Pancreas (tissue), 10 donors: ENCODE results near the gene COL6A1. TPM values are rescaled to one million over a fixed set of nuclear protein-coding genes. Genes with fewer than 3 reads are reported as not detected.

Experiments used
- ATAC-seq, 4 donors: fragments of 200-7000 bp; cut with Tn5 transposase; one replicate each; pipeline versions ENCODE4 v1.8.0 to v1.9.1; 2020; ENCODE audit warnings: mild to moderate bottlenecking in 4 of 4, moderate library complexity in 4 of 4
- DNase-seq, 6 donors: peaks; one replicate each; pipeline ENCODE4 v3.0.0-alpha.2; 2020
- FAIRE-seq: peaks from 2 replicates; lab custom pipeline; 2012; peaks lifted over from hg19 to GRCh38; lab: Jason Lieb, UNC
- H3K27ac ChIP-seq, 4 donors: fragments of 200-600 bp; sonication (generic); 1 replicate in 3 of 4; 2 replicates in 1 of 4; pipeline versions ENCODE4 v1.5.0 to v1.8.0; 2020
- H3K27me3 ChIP-seq, 4 donors: fragments of 200-600 bp; one replicate each; pipeline ENCODE4 v1.8.0; 2021
- H3K36me3 ChIP-seq, 3 donors: fragments of 200-600 bp; sonication (generic) in 1 of 3; one replicate each; pipeline versions ENCODE4 v1.5.0 to v1.8.0; 2020 to 2021
- H3K4me1 ChIP-seq, 3 donors: fragments of 200-600 bp; one replicate each; pipeline ENCODE4 v1.8.0; 2021
- H3K4me3 ChIP-seq, 4 donors: fragments of 200-600 bp; sonication (generic) in 2 of 4; one replicate each; pipeline versions ENCODE4 v1.5.0 to v1.8.0; 2020 to 2021
- H3K9me3 ChIP-seq, 4 donors: fragments of 200-600 bp; one replicate each; pipeline ENCODE4 v1.8.0; 2021
- CTCF ChIP-seq, 4 donors: fragments of 200-600 bp; sonication (generic) in 3 of 4; IDR thresholded peaks; one replicate each; pipeline versions ENCODE4 v1.5.0 to v1.8.0; 2021; ENCODE audit warnings: antibody characterized with exemption in 4 of 4
- WGBS, 2 donors: extraction: QIAGEN DNeasy Blood & Tissue Kit; methylation state at CpG; one replicate each; pipeline ENCODE4 v1.1.7; 2013; 5-methylcytosine and 5-hydroxymethylcytosine counted together
- intact Hi-C, 3 donors: fragments of 100-400 bp; cut with DNase I; formaldehyde crosslinking; loops; one replicate each; pipeline versions ENCODE4 v1.11.1 to v1.14.2; 2022
- polyA plus RNA-seq, 2 donors: library from polyadenylated mRNA; stranded (reverse); fragments of 200-250 nt; gene quantifications; one replicate each; pipeline ENCODE4 v1.2.3, GENCODE V29; 2013
- total RNA-seq, 6 donors: library from RNA; stranded (reverse); fragmentation: NEBNext Ultra II Directional in 4 of 6; extraction: Animal tissue kit (Norgen Biotek cat#: 25700) in 4 of 6; gene quantifications; one replicate each; pipeline versions ENCODE4 v1.2.1 to v1.2.4, GENCODE V29; 2021 to 2023
- donor health status: healthy with polysubstance abuse.
- donor health status: DM: no; HTN: no; CAD: no; lungs with moderate emphysema.
- donor health status: DM: no; HTN: no; CAD: no.
- donor health status: control.
- donor health status: control.
- donor health status: Bipolar disorder and iron deficiency.
- donor health status: DM: yes; HTN: yes; CAD: no.
- donor health status: DM: no; HTN: no; CAD: no.
- donor health status: DM: no; HTN: no; CAD: no.
- donor health status: DM: yes; HTN: yes; CAD: no.

The COL6A1 gene
- total and polyA plus RNA-seq, 8 donors = 22.9 to 131 (median 61.2) TPM

- H3K27ac ChIP-seq = no peak overlapping the region
- peak in 1 of 6 donors; percentile 52 for DNase-seq
- no peaks in the 10 kb centered on the region for H3K9me3 ChIP-seq
- 57 to 72% methylated on average over 16 to 20 of the region's 20 CpGs for WGBS, 2 donors
- no peak for FAIRE-seq
- no peak for ATAC-seq
- no peaks in the 10 kb centered on the region for H3K4me1 ChIP-seq
- H3K36me3 ChIP-seq = no peaks in the 10 kb centered on the region
- TF ChIP-seq CTCF (IDR thresholded peaks at IDR 0.05) = no peak
- no peak overlapping the region for H3K4me3 ChIP-seq
- intact Hi-C loops = no loop called here
- H3K27me3 ChIP-seq = no peaks in the 10 kb centered on the region
These were observed 38.6 kb upstream of the COL6A1 start for GRCh38 chr21:45942755-45943629.

- ATAC-seq = no peak
- no peaks in the 10 kb centered on the region for H3K27me3 ChIP-seq
- intact Hi-C loops = no loop called here
- no peaks in the 10 kb centered on the region for H3K36me3 ChIP-seq
- H3K4me3 ChIP-seq = no peak overlapping the region
- H3K9me3 ChIP-seq = no peaks in the 10 kb centered on the region
- H3K4me1 ChIP-seq = no peaks in the 10 kb centered on the region
- no peak for DNase-seq
- no peak for FAIRE-seq
- WGBS, 2 donors = 74% methylated on average over 7 to 8 of the region's 8 CpGs
- no peak for TF ChIP-seq CTCF (IDR thresholded peaks at IDR 0.05)
- H3K27ac ChIP-seq = no peak overlapping the region
These were observed 37.7 kb upstream of the COL6A1 start for GRCh38 chr21:45943630-45944540.

- H3K4me3 ChIP-seq = no peak overlapping the region
- 68 to 71% methylated on average over 14 of the region's 14 CpGs for WGBS, 2 donors
- H3K4me1 ChIP-seq = no peaks in the 10 kb centered on the region
- no peak for FAIRE-seq
- no peak overlapping the region for H3K27ac ChIP-seq
- no peak for TF ChIP-seq CTCF (IDR thresholded peaks at IDR 0.05)
- no peaks in the 10 kb centered on the region for H3K9me3 ChIP-seq
- ATAC-seq = no peak
- intact Hi-C loops = no loop called here
- no peaks in the 10 kb centered on the region for H3K36me3 ChIP-seq
- no peaks in the 10 kb centered on the region for H3K27me3 ChIP-seq
- DNase-seq = no peak
These were observed 37.0 kb upstream of the COL6A1 start for GRCh38 chr21:45944601-45945000.

GRCh38 chr21:45945066-45945867 is 36.3 kb upstream of the COL6A1 start:
- Histone ChIP-seq H3K4me3 (no peak overlapping the region), H3K27ac (no peak overlapping the region), H3K27me3 (no peaks in the 10 kb centered on the region), H3K4me1 (no peaks in the 10 kb centered on the region), H3K36me3 (no peaks in the 10 kb centered on the region), H3K9me3 (no peaks in the 10 kb centered on the region)
- DNase-seq (no peak), ATAC-seq (no peak), FAIRE-seq (no peak)
- intact Hi-C loops = no loop called here
- no peak for TF ChIP-seq CTCF (IDR thresholded peaks at IDR 0.05)
- WGBS, 2 donors = 73 to 83% methylated on average over 24 of the region's 24 CpGs
